Measurements from ENCODE around the gene IRS2. TPM values are rescaled to one million over a fixed set of nuclear protein-coding genes. Genes with fewer than 3 reads are reported as not detected.

Gene IRS2
- total RNA-seq, 2 experiments from 2014 or later: 1.4 to 1.5 TPM

GRCh38 chr13:109802936-109803335 is 16.6 kb upstream of the IRS2 start:
- intact Hi-C loops (cut with DNase I, micrococcal nuclease): no loop called here
- CTCF ChIA-PET: no interaction called here

DNA sequence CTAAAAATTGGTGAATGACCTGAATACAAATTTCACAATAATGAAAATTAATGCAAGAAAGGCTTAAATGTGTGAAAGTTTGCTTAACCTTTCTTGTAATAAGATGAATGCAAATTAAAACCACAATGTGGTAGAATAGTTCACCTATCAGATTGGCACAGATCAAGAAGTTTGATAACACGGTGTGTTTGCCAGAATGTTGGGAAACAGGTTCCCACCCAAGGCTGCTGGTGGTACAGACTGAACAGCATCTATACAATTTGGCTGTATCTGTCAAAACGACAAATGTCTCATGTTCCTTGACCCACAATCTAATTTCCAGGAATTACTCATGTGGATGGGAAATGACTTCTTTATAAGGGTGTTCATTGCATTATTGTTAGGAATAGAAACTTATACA is 8.6 kb upstream of the IRS2 start:
- ChIA-PET POLR2A (no interaction called here), CTCF (interaction anchor here (0.6 kb wide), 1 partner anchor 66 kb away, joined by 3 read pairs; no protein-coding TSS in a partner anchor)
- Mint-ChIP-seq H3K4me3 (no peak overlapping the region), H3K9me3 (ENCODE audit: low read depth) (no peaks in the 10 kb centered on the region), H3K27me3 (peaks cover 20% of the 10 kb centered on the region), H3K27ac (no peak overlapping the region), H3K4me1 (peaks cover 17% of the 10 kb centered on the region), H3K36me3 (ENCODE audit: low read depth) (no peaks in the 10 kb centered on the region)
- ATAC-seq: no peak
- intact Hi-C loops (cut with DNase I, micrococcal nuclease): no loop called here
- DNase-seq: no peak

More at GRCh38 chr13:109802936-109803335, 16.6 kb upstream of the IRS2 start:
- Mint-ChIP-seq H3K4me3 (no peak overlapping the region), H3K27me3 (peaks cover 20% of the 10 kb centered on the region), H3K27ac (no peak overlapping the region), H3K9me3 (ENCODE audit: low read depth) (no peaks in the 10 kb centered on the region), H3K4me1 (no peaks in the 10 kb centered on the region), H3K36me3 (ENCODE audit: low read depth) (no peaks in the 10 kb centered on the region)
- POLR2A ChIA-PET: no interaction called here
- no peak for DNase-seq
- ATAC-seq: no peak

DNA sequence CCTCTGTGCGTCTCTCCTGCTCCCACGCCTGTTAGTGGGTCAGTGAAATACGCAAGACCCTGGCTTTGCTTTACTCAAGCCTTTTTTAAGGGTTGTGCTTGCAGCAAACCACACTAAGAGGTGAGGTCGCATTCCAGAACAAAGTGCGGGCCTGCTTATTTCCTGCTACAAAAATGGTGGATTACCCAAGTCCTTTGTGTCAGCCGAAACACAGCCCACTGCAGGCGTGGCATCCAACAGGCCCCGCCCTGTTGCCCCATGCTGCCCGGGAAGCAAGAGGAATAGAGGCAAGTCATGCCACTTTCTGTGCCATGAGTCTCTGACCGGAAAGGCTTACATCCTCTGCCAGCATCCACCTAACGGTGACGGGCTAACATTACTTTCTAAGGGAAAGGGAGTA is 7.7 kb upstream of the IRS2 start:
- Mint-ChIP-seq H3K4me3 (no peak overlapping the region), H3K27me3 (peaks cover 18% of the 10 kb centered on the region), H3K9me3 (ENCODE audit: low read depth) (no peaks in the 10 kb centered on the region), H3K27ac (no peak overlapping the region), H3K36me3 (ENCODE audit: low read depth) (no peaks in the 10 kb centered on the region), H3K4me1 (peaks cover 17% of the 10 kb centered on the region)
- ChIA-PET POLR2A (no interaction called here), CTCF (interaction anchor here (0.6 kb wide), 1 partner anchor 65 kb away, joined by 3 read pairs; no protein-coding TSS in a partner anchor)
- DNase-seq (no peak), ATAC-seq (no peak)
- intact Hi-C loops (cut with DNase I, micrococcal nuclease): no loop called here

- intact Hi-C loops (cut with DNase I, micrococcal nuclease): no loop called here
- DNase-seq: no peak
- Mint-ChIP-seq H3K27me3 (peaks cover 15% of the 10 kb centered on the region), H3K9me3 (ENCODE audit: low read depth) (no peaks in the 10 kb centered on the region), H3K27ac (no peak overlapping the region), H3K36me3 (ENCODE audit: low read depth) (no peaks in the 10 kb centered on the region), H3K4me3 (no peak overlapping the region), H3K4me1 (peaks cover 27% of the 10 kb centered on the region)
- ATAC-seq: no peak
- ChIA-PET CTCF (no interaction called here), POLR2A (no interaction called here)
Measured at GRCh38 chr13:109792416-109793059, 6.2 kb upstream of the IRS2 start.

- Mint-ChIP-seq H3K36me3 (ENCODE audit: low read depth) (no peaks in the 10 kb centered on the region), H3K27me3 (peaks cover 6% of the 10 kb centered on the region), H3K9me3 (ENCODE audit: low read depth) (no peaks in the 10 kb centered on the region), H3K27ac (no peak overlapping the region), H3K4me3 (no peak overlapping the region), H3K4me1 (peaks cover 27% of the 10 kb centered on the region)
- intact Hi-C loops (cut with DNase I, micrococcal nuclease): loop anchor here (1.0 to 2.0 kb wide), 3 partner anchors 180 to 830 kb away; no protein-coding TSS in a partner anchor
- ChIA-PET CTCF (no interaction called here), POLR2A (interaction anchor here (0.7 kb wide), 1 partner anchor 471 kb away, joined by 3 read pairs; no protein-coding TSS in a partner anchor)
- ATAC-seq (no peak), DNase-seq (peak; percentile 46)
Measured at GRCh38 chr13:109790942-109791605, 4.7 kb upstream of the IRS2 start.

DNA sequence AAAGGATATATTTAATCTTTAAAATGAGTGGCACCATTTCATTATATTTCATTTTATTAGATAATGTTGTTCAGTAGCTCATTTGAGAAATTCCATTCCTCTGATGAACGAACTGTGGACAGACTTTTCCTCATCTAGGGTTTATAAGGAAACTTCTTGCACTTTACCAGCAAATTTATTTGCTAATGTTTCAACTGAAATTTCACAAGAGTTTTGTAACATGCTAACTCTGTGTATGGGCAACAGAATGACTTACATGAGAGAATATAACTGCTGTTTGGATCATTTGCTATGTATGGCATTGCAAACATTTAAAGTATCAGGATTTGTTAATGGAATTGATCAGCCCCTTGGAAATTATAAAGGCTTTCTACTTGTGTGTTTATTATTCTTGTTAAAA is 3.7 kb upstream of the IRS2 start:
- CTCF ChIA-PET: no interaction called here
- Mint-ChIP-seq H3K4me1 (peaks cover 23% of the 10 kb centered on the region), H3K9me3 (ENCODE audit: low read depth) (no peaks in the 10 kb centered on the region), H3K36me3 (ENCODE audit: low read depth) (no peaks in the 10 kb centered on the region), H3K4me3 (no peak overlapping the region), H3K27ac (no peak overlapping the region), H3K27me3 (no peaks in the 10 kb centered on the region)
- POLR2A ChIA-PET: interaction anchor here (0.7 kb wide), 2 partner anchors 54 to 472 kb away, joined by 3 to 4 read pairs; no protein-coding TSS in a partner anchor
- ATAC-seq (no peak), DNase-seq (no peak)
- intact Hi-C loops (cut with DNase I, micrococcal nuclease): loop anchor here in 1 of 2 experiments (2.0 kb wide), 2 partner anchors 179 to 829 kb away; no protein-coding TSS in a partner anchor

DNA sequence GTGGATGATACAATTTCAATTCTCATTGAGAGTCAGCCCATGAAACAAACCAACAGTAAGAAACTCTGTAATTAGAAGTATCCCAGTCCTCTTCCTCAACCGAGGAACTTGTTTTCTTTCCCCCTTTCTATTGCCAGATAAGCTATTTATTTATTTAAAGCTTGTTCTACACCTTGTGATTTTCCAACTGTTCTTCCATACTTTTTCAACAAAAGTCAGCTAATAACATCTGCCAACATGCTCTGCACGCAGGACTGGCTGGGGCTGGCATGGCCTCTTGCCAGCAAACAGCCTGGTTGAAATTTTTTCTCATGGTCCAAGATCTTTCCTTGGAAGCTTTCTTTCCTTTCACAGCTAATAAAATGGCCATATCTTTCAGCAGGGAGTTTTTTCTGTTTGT is 2.9 kb upstream of the IRS2 start:
- Mint-ChIP-seq H3K27ac (no peak overlapping the region), H3K4me1 (peaks cover 17% of the 10 kb centered on the region), H3K9me3 (ENCODE audit: low read depth) (no peaks in the 10 kb centered on the region), H3K27me3 (no peaks in the 10 kb centered on the region), H3K4me3 (no peak overlapping the region), H3K36me3 (ENCODE audit: low read depth) (no peaks in the 10 kb centered on the region)
- POLR2A ChIA-PET: interaction anchor here (0.5 kb wide), 1 partner anchor 934 kb away, joined by 3 read pairs; no protein-coding TSS in a partner anchor
- CTCF ChIA-PET: interaction anchor here (1.1 kb wide), 1 partner anchor 9 kb away, joined by 3 read pairs; no protein-coding TSS in a partner anchor
- intact Hi-C loops (cut with DNase I, micrococcal nuclease): loop anchor here (2.0 to 10.0 kb wide), 7 partner anchors 52 to 1366 kb away; partner anchors contain the start of genes ING1 (in 1 of the 2) and RAB20 (in 1 of the 2)
- DNase-seq (no peak), ATAC-seq (no peak)

DNA sequence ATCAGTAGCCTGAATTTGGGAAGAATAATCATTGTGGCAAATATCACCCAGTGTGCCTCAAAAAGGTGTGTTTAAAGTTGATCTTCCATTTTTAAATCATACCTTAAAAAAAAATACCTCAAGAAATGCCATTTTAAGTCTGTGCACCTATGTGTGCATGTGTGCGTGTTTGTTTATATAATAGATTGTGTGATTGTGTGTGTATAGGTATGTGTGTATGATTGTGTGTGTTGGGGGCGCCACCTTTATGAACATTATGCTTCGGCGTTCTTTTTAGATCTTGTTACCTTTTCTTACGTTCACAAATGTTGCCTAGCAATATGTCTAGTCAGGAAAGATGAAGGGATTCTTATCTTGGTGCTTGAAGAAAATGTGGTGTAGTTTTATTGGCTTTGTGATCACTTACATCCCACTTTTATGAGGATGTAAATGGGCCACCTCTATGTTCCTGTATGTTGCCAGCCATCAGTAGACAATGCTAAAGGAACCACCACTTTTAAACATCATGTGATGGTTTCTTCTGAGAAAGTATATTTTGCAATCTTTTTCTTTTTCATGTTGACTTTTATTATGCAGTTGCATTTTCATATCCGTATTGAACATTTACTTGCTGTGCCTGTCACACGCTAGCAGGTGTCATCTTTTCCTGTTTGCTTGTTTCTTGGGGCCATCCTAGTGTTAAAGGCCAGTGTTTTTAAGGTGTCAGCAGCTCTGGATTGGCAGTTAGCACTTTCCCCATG is 2.2 kb upstream of the IRS2 start:
- Mint-ChIP-seq H3K27ac (no peak overlapping the region), H3K4me1 (peaks cover 17% of the 10 kb centered on the region), H3K9me3 (ENCODE audit: low read depth) (no peaks in the 10 kb centered on the region), H3K4me3 (peak overlapping the region; percentile 15), H3K27me3 (no peaks in the 10 kb centered on the region), H3K36me3 (ENCODE audit: low read depth) (peaks cover 2% of the 10 kb centered on the region)
- DNase-seq: peak; percentile 27
- CTCF ChIA-PET: interaction anchor here (1.1 kb wide), 1 partner anchor 8 kb away, joined by 3 read pairs; no protein-coding TSS in a partner anchor
- POLR2A ChIA-PET: no interaction called here
- intact Hi-C loops (cut with DNase I, micrococcal nuclease): loop anchor here (2.0 to 10.0 kb wide), 7 partner anchors 52 to 1366 kb away; partner anchors contain the start of genes ING1 (in 1 of the 2) and RAB20 (in 1 of the 2)
- ATAC-seq: no peak

DNA sequence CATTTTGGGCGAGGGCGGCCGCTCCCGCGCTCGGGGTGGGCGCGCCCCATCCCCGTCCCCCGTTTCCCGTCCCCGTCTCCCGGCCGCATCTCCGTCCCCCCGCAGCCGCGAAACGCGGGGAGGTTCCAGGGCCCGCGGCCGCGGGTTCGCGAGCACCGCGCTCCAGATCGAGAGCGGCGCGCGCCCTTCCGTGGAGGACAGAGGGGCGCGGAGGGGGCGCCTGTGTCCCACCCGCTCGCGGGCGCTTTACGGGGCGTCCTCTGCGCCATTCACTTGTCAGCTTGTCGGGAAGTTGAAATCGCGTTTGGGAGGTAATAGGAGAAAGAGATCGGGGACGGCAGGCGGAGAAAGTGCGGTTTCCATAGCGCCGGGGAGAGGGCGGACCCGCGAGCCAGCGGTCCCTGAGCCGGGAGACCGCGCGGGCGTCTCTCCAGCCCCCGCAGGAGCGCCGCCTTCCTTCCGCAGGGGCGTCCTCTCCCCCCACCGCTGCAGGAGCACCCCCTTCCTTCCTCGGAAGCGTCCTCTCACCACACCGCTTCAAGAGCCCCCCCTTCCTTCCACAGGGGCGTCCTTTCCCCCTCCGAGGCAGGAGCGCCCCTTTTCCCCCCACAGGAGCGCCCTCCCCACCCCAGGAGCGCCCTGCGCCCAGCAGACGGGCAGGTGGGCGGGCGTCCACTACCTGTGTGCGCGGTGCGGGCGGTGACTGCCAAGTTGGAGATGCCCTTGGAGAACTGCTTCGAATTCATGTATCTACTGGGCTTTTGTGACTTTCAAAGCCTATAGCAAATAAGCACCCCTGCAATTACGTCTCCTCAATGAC is 962 bp upstream of the IRS2 start:
- H3K36me3 Mint-ChIP-seq (ENCODE audit: low read depth): peaks cover 2% of the 10 kb centered on the region
- ChIA-PET CTCF (interaction anchor here (0.6 to 0.7 kb wide), 3 partner anchors 10 to 1570 kb away, joined by 3 read pairs; no protein-coding TSS in a partner anchor), POLR2A (no interaction called here)
- peak overlapping the region; percentile 74 for H3K4me3 Mint-ChIP-seq
- ATAC-seq (no peak), DNase-seq (peak; percentile 50)
- intact Hi-C loops (cut with DNase I, micrococcal nuclease): loop anchor here (2.0 to 10.0 kb wide), 10 partner anchors 347 to 1569 kb away; partner anchors contain the start of genes ING1 (in 2 of the 2), ABHD13 (in 1 of the 2), ANKRD10 (in 1 of the 2) and RAB20 (in 1 of the 2)
- H3K27me3 Mint-ChIP-seq: no peaks in the 10 kb centered on the region
- H3K27ac Mint-ChIP-seq: peak overlapping the region; percentile 69
- no peaks in the 10 kb centered on the region for H3K9me3 Mint-ChIP-seq (ENCODE audit: low read depth)
- peaks cover 17% of the 10 kb centered on the region for H3K4me1 Mint-ChIP-seq

GRCh38 chr13:109785892-109786450 is 412 bp downstream of the IRS2 start:
- CTCF ChIA-PET: no interaction called here

More at GRCh38 chr13:109785892-109786450, 412 bp downstream of the IRS2 start:
- Mint-ChIP-seq H3K9me3 (ENCODE audit: low read depth) (no peaks in the 10 kb centered on the region), H3K27ac (no peak overlapping the region), H3K36me3 (ENCODE audit: low read depth) (peaks cover 4% of the 10 kb centered on the region), H3K4me3 (peak overlapping the region; percentile 74), H3K27me3 (no peaks in the 10 kb centered on the region), H3K4me1 (peaks cover 20% of the 10 kb centered on the region)
- DNase-seq: no peak
- intact Hi-C loops (cut with DNase I, micrococcal nuclease): loop anchor here (1.0 to 10.0 kb wide), 14 partner anchors 349 to 1568 kb away; partner anchors contain the start of genes ABHD13 (in 2 of the 2), ING1 (in 2 of the 2), ANKRD10 (in 1 of the 2) and RAB20 (in 1 of the 2)
- ATAC-seq: peak; percentile 4
- POLR2A ChIA-PET: no interaction called here
